ENCODE measurements around the gene DOK5. TPM values are rescaled to one million over a fixed set of nuclear protein-coding genes. Genes with fewer than 3 reads are reported as not detected.

The DOK5 gene
- total RNA-seq, 1 donor from 2014 or later = not detected

DNA sequence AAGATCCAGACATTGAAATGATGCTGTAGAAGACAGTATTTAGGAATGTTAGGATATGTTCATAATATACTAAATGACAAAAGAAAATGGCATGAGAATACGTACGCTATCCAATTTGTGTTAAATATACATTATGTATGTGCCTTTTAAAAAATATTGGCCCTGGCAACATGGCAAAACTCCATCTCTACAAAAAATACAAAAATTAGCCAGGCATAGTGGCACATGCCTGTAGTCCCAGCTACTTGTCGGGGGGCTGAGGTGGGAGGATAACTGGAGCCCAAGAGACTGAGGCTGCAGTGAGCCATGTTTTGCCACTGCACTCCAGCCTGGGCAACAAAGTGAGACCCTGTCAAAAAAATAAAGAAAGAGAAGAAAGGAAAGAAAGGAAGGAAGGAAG is 155.7 kb downstream of the DOK5 start:
- Mint-ChIP-seq H3K27me3 (peaks cover 9% of the 10 kb centered on the region), H3K27ac (no peak overlapping the region), H3K4me1 (peaks cover 17% of the 10 kb centered on the region), H3K9me3 (no peaks in the 10 kb centered on the region), H3K4me3 (no peak overlapping the region), H3K36me3 (ENCODE audit: low read depth) (no peaks in the 10 kb centered on the region)
- DNase-seq (no peak), ATAC-seq (ENCODE audit: low read depth) (no peak)
- CTCF ChIA-PET = no interaction called here
- intact Hi-C loops (cut with micrococcal nuclease) = no loop called here
- TF ChIP-seq, protein P1, sequence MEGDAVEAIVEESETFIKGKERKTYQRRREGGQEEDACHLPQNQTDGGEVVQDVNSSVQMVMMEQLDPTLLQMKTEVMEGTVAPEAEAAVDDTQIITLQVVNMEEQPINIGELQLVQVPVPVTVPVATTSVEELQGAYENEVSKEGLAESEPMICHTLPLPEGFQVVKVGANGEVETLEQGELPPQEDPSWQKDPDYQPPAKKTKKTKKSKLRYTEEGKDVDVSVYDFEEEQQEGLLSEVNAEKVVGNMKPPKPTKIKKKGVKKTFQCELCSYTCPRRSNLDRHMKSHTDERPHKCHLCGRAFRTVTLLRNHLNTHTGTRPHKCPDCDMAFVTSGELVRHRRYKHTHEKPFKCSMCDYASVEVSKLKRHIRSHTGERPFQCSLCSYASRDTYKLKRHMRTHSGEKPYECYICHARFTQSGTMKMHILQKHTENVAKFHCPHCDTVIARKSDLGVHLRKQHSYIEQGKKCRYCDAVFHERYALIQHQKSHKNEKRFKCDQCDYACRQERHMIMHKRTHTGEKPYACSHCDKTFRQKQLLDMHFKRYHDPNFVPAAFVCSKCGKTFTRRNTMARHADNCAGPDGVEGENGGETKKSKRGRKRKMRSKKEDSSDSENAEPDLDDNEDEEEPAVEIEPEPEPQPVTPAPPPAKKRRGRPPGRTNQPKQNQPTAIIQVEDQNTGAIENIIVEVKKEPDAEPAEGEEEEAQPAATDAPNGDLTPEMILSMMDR (IDR thresholded peaks at IDR 0.05) = no peak
- POLR2A ChIA-PET = no interaction called here

- intact Hi-C loops (cut with micrococcal nuclease) = no loop called here
- TF ChIP-seq, protein P1 (IDR thresholded peaks at IDR 0.05) = no peak
- Mint-ChIP-seq H3K4me1 (peaks cover 17% of the 10 kb centered on the region), H3K27ac (no peak overlapping the region), H3K36me3 (ENCODE audit: low read depth) (no peaks in the 10 kb centered on the region), H3K4me3 (peak overlapping the region; percentile 9), H3K9me3 (no peaks in the 10 kb centered on the region), H3K27me3 (peaks cover 6% of the 10 kb centered on the region)
- DNase-seq (no peak), ATAC-seq (ENCODE audit: low read depth) (peak; percentile 84)
- ChIA-PET POLR2A (interaction anchor here (0.5 to 0.6 kb wide), 3 partner anchors 12 to 491 kb away, joined by 3 to 4 read pairs (median 3); no protein-coding TSS in a partner anchor), CTCF (interaction anchor here (0.6 kb wide), 1 partner anchor 35 kb away, joined by 3 read pairs; no protein-coding TSS in a partner anchor)
Observed at GRCh38 chr20:54633374-54634355, 158.3 kb downstream of the DOK5 start.

DNA sequence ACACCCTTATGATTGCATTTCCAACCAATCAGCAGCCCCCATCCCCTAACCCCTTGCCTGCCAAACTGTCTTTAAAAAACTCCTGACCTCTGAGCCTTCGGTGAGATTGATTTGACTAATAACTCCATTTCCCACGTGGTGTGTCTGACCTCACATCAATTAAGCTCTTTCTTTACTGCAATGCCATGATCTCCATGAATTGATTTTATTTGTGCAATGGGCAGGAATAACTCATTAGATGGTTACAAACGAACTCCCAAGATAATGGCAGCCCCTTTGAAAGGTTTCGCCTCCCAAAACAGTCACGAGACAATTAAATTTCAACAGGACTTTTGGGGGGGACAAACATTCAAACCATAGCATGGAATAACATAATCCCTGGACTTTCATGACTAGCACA is 161.2 kb downstream of the DOK5 start:
- DNase-seq = no peak
- ChIA-PET CTCF (no interaction called here), POLR2A (no interaction called here)
- Mint-ChIP-seq H3K4me1 (peaks cover 17% of the 10 kb centered on the region), H3K4me3 (no peak overlapping the region), H3K27me3 (no peaks in the 10 kb centered on the region), H3K36me3 (ENCODE audit: low read depth) (no peaks in the 10 kb centered on the region), H3K9me3 (no peaks in the 10 kb centered on the region), H3K27ac (no peak overlapping the region)
- intact Hi-C loops (cut with micrococcal nuclease) = no loop called here
- ATAC-seq (ENCODE audit: low read depth) = no peak
- TF ChIP-seq, protein P1 (IDR thresholded peaks at IDR 0.05) = no peak

DNA sequence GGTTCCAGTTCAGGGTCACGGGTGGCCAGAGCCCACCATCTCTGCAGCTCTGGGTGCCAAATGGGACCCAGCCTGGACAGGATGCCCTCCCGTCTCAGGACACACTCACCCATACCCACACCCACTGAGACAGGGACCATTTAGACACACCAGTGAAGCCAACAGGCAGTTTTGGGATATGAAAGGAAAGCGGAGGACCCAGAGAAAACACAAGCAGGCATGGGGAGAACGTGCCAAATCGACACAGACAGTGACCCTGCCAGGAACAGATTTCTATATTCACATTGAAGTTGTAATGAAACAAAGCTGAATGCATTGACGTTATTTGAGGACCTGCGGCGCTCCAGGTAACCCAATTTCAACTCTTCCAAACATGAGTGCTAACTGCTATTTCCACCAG is 164.5 kb downstream of the DOK5 start:
- ChIA-PET POLR2A (no interaction called here), CTCF (no interaction called here)
- DNase-seq (no peak), ATAC-seq (ENCODE audit: low read depth) (no peak)
- Mint-ChIP-seq H3K27ac (no peak overlapping the region), H3K27me3 (no peaks in the 10 kb centered on the region), H3K9me3 (no peaks in the 10 kb centered on the region), H3K36me3 (ENCODE audit: low read depth) (no peaks in the 10 kb centered on the region), H3K4me3 (no peak overlapping the region), H3K4me1 (peaks cover under 1% of the 10 kb centered on the region)
- TF ChIP-seq, protein P1 (IDR thresholded peaks at IDR 0.05) = no peak
- intact Hi-C loops (cut with micrococcal nuclease) = no loop called here

GRCh38 chr20:54640800-54641199 is 165.4 kb downstream of the DOK5 start:
- no peaks in the 10 kb centered on the region for H3K9me3 Mint-ChIP-seq
- H3K27ac Mint-ChIP-seq = no peak overlapping the region
- TF ChIP-seq, protein P1 (IDR thresholded peaks at IDR 0.05) = no peak
- ATAC-seq (ENCODE audit: low read depth) = no peak
- intact Hi-C loops (cut with micrococcal nuclease) = no loop called here
- H3K4me3 Mint-ChIP-seq = no peak overlapping the region
- ChIA-PET CTCF (interaction anchor here (1.4 kb wide), 1 partner anchor 538 kb away, joined by 3 read pairs; no protein-coding TSS in a partner anchor), POLR2A (no interaction called here)
- H3K27me3 Mint-ChIP-seq = no peaks in the 10 kb centered on the region
- DNase-seq = no peak
- no peaks in the 10 kb centered on the region for H3K4me1 Mint-ChIP-seq
- H3K36me3 Mint-ChIP-seq (ENCODE audit: low read depth) = no peaks in the 10 kb centered on the region

Measured in activated B cell treated with CpG ODN at 0.5 μM for 24 hours (primary cell).